ENCODE results near the gene SNX20.
A peak's percentile ranks its signal among the peaks of the same experiment; 100 is the strongest.

The SNX20 gene, protein sequence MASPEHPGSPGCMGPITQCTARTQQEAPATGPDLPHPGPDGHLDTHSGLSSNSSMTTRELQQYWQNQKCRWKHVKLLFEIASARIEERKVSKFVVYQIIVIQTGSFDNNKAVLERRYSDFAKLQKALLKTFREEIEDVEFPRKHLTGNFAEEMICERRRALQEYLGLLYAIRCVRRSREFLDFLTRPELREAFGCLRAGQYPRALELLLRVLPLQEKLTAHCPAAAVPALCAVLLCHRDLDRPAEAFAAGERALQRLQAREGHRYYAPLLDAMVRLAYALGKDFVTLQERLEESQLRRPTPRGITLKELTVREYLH

GRCh38 chr16:50681021-50681885, at the start of gene SNX20:
TSS of gene SNX20 (minus strand) at chr16:50681312. CDS start at chr16:50677526, 3,786 bp downstream.
- peak; percentile 33 to 52 for DNase-seq (ENCODE audit: low read depth in 2 of 2)

- no peak for DNase-seq (ENCODE audit: low read depth in 2 of 2)
Observed at GRCh38 chr16:50724306-50724705, 43.2 kb upstream of the SNX20 start.

GRCh38 chr16:50722960-50723359, 41.8 kb upstream of the SNX20 start:
- DNase-seq (ENCODE audit: low read depth in 2 of 2): no peak

DNA sequence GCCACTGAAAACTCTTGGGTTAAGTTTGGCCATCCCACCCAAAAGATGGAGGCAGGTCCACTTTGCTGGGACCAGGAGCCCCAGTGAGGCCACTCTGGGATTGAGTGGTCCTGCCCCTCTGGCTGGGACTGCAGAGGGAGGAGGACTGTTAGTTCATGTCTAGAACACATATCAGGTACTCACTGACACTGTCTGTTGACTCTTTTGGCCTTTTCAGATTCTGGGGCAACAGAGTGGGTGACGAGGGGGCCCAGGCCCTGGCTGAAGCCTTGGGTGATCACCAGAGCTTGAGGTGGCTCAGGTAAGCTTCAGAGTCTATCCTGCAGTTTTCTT, 41.3 kb upstream of the SNX20 start:
- no peak for DNase-seq (ENCODE audit: low read depth in 2 of 2)

GRCh38 chr16:50721549-50722404, 40.7 kb upstream of the SNX20 start:
- DNase-seq (ENCODE audit: low read depth in 2 of 2): no peak

DNA sequence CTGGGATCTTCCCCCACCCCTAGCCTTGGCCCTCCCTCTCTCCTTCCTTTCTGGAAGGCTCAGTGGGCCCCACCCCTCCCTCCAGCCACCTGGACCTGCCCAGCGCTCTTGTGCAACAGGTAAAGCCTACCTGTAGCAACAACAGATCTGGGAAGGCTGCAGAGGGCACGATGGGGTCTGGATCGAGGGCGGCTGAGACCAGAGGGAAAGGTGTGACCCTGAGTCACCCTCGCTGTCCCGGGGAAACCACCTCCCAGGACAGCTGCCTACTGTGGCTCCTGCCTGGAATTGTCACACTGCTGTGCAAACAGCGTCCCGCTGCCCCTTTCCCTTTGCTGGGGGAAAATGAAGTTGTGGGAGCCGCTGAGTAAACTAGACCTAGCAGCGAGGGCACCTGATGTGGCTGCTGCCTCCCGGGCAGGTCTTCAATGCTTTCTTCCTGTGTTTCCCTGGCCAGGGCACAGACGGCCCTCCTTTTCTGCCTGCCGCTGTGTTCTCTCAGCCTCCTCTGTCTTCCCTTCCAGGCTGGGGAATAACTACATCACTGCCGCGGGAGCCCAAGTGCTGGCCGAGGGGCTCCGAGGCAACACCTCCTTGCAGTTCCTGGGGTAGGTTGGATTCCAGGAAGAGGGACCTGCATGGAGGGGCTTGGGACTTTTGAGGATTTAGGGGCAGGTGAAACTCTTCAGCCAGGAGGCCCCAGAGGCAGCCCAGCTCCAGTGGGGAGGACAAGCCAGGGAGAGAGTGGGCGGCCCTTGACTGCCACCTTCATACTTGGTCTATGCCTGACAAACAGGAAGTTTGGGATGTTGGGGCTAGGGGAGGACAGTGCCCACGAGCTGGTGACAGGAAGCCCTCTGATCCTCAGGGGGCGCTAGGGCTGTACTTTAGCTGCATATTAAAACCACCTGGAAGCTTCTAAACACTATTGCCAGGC, 38.6 kb upstream of the SNX20 start:
- DNase-seq (ENCODE audit: low read depth in 2 of 2): no peak

- no peak for DNase-seq (ENCODE audit: low read depth in 2 of 2)
Observed at GRCh38 chr16:50718761-50719400, 37.8 kb upstream of the SNX20 start.

- no peak for DNase-seq (ENCODE audit: low read depth in 2 of 2)
Observed at GRCh38 chr16:50718061-50718760, 37.1 kb upstream of the SNX20 start.

GRCh38 chr16:50717494-50717893, 36.4 kb upstream of the SNX20 start:
- no peak for DNase-seq (ENCODE audit: low read depth in 2 of 2)

DNA sequence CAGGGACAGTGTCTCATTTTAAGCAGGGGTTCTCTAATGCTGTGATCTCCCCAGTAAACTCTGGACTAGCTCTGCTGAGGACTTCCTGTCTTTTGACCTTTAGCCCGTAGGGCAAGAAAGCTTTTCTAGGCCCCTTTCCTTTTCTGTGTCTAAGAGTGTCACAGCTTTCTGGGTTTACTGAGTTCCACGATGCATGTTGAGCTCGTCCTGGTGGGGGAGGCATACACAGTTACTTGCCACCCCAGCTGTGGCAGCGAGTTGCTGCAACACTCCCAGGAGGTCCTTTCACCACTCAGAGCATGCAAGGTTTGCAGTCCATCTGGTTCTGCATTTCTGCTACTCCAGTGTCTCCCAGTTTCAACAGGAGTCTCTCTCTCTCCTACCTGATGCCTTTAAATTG, 36.0 kb upstream of the SNX20 start:
- DNase-seq (ENCODE audit: low read depth in 2 of 2): no peak

GRCh38 chr16:50712956-50713355, 31.8 kb upstream of the SNX20 start:
- no peak for DNase-seq (ENCODE audit: low read depth in 2 of 2)

DNA sequence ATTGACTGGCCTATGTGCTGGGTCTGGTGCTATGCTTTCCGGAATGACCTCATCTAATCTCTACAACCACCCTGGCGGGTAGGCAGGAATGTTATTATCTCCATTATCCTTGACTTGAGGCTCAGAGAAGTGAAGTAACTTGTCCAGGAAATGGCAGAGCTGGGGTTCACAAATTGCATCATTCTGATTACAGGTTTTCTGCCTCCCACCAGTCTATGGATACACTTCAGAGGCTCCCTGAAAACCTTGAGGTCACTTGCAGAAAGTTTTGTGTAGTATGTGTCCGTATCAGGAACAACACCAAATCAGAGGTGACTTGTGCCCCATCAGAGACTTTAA, 31.4 kb upstream of the SNX20 start:
- no peak for DNase-seq (ENCODE audit: low read depth in 2 of 2)

GRCh38 chr16:50711862-50712559, 30.9 kb upstream of the SNX20 start:
- DNase-seq (ENCODE audit: low read depth in 2 of 2): no peak

GRCh38 chr16:50711040-50711439, 29.9 kb upstream of the SNX20 start:
- no peak for DNase-seq (ENCODE audit: low read depth in 2 of 2)

- DNase-seq (ENCODE audit: low read depth in 2 of 2): no peak
Observed at GRCh38 chr16:50709980-50710379, 28.9 kb upstream of the SNX20 start.

DNA sequence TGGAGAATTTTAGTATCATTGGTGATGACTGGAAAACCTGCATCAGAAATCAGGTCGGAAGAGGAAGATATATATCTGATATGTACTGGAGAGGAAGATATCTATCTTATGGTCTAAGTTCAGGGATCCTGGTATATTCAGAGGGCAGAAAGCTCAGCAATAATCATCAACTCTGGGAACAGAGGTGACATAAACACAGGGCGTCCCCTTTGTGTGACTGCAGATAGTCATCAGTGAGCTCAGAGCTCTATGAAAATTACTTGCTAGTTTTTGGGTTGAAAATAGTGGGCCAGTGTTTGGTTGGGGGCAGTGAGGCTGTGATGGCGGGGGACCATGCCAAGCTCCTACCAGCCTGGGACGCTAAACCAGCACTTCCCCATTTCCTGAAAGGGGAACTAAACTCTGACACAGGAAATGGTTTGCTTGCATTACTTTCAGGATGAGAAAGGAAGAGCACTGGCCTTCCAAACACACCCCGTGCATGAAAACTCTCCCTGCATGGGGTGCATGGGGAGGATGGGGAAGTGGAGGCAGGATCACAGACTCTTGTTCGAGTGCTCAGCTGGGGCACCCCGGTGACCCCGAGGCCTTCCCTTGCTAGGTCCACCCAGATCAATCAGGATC, 28.1 kb upstream of the SNX20 start:
- DNase-seq (ENCODE audit: low read depth in 2 of 2): no peak

GRCh38 chr16:50708373-50709060, 27.4 kb upstream of the SNX20 start:
- no peak for DNase-seq (ENCODE audit: low read depth in 2 of 2)

DNA sequence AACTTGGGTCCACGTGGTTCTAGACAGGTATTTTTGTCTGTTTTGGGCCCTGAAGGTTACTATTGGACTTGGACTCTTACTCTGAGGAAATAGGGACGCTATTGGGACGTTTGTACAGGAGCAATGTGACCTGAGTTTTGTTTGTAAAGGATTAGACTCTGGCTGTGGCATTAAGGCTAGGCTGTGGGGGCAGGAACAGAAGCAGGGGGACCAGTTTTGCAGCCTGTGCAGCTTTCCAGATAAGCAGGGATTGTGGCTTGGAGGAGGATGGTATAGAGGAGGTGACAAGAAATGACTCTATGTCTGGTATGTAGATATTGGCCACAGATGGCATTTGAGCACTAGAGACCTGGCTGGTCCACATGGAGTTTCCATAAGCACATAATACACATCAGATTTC, 25.1 kb upstream of the SNX20 start:
- DNase-seq (ENCODE audit: low read depth in 2 of 2): no peak
